Caco-2 (cell line): ENCODE data around the gene TMOD1. TPM values are rescaled to one million over a fixed set of nuclear protein-coding genes. Genes with fewer than 3 reads are reported as not detected.

Experiments
- BruUV-seq: library from RNA; stranded (reverse); fragments of 400-500 nt; replicated peaks from 2 replicates; lab custom pipeline; 2021; lab: Mats Ljungman, UMichigan
- CTCF ChIA-PET: fragments of 300-600 bp; sonication (Branson Sonifier 250); formaldehyde crosslinking; loops from one replicate; lab custom pipeline; 2022; ENCODE audit warnings: antibody characterized with exemption; lab: Charles Lee
- POLR2A ChIA-PET: fragments of 300-600 bp; sonication (Branson Sonifier 250); formaldehyde crosslinking; loops from one replicate; lab custom pipeline; 2022; ENCODE audit warnings: antibody characterized with exemption; lab: Charles Lee
- DNase-seq, 2 experiments: peaks; one replicate each; pipeline versions ENCODE4 v3.0.0 to v3.0.0-alpha.2; 2020 to 2022
- H3K27me3 ChIP-seq: replicated peaks from 2 replicates; pipeline ENCODE4 v1.6.0; 2011; ENCODE audit warnings: low read length; ENCODE audit not compliant: control insufficient read depth, insufficient read depth
- H3K36me3 ChIP-seq: 2 replicates; pipeline ENCODE4 v1.5.1; 2011; ENCODE audit warnings: low read length; ENCODE audit not compliant: control insufficient read depth, insufficient read depth
- H3K4me1 ChIP-seq: fragments of 250-450 bp; sonication (Bioruptor Pico); 2 replicates; pipeline ENCODE4 v1.5.1; 2020; ENCODE audit warnings: mild to moderate bottlenecking
- H3K4me3 ChIP-seq: 2 replicates; pipeline ENCODE4 v1.5.1; 2011; ENCODE audit warnings: low read depth, mild to moderate bottlenecking, control low read depth, low read length
- H3K9me3 ChIP-seq: fragments of 250-450 bp; sonication (Bioruptor Pico); 2 replicates; pipeline ENCODE4 v1.5.1; 2020; ENCODE audit warnings: mild to moderate bottlenecking, moderate library complexity
- H3K27ac Mint-ChIP-seq: one replicate; pipeline ENCODE4 v1.8.0; 2022; ENCODE audit warnings: mixed read lengths; ENCODE audit not compliant: unreplicated experiment
- H3K27me3 Mint-ChIP-seq: one replicate; pipeline ENCODE4 v1.8.0; 2022; ENCODE audit warnings: mixed read lengths; ENCODE audit not compliant: insufficient read depth, unreplicated experiment
- H3K36me3 Mint-ChIP-seq: one replicate; pipeline ENCODE4 v1.8.0; 2022; ENCODE audit warnings: mild to moderate bottlenecking, mixed read lengths; ENCODE audit not compliant: insufficient read depth, unreplicated experiment
- H3K4me1 Mint-ChIP-seq: one replicate; pipeline ENCODE4 v1.8.0; 2022; ENCODE audit warnings: low read depth, mixed read lengths; ENCODE audit not compliant: unreplicated experiment
- H3K4me3 Mint-ChIP-seq: one replicate; pipeline ENCODE4 v1.8.0; 2022; ENCODE audit warnings: mild to moderate bottlenecking, moderate library complexity, mixed read lengths; ENCODE audit not compliant: unreplicated experiment
- H3K9me3 Mint-ChIP-seq: one replicate; pipeline ENCODE4 v1.8.0; 2022; ENCODE audit warnings: mixed read lengths; ENCODE audit not compliant: unreplicated experiment
- CTCF ChIP-seq, 2 experiments: fragments of 200-600 bp in 1 of 2; IDR thresholded peaks; 1 replicate in 1 of 2; 2 replicates in 1 of 2; pipeline versions ENCODE4 v1.5.1 to v1.8.0; 2011 to 2022; ENCODE audit warnings: antibody characterized with exemption in 1 of 2, control low read depth in 1 of 2, inconsistent platforms in 1 of 2, low read depth in 1 of 2, low read length in 1 of 2, mild to moderate bottlenecking in 1 of 2, moderate library complexity in 1 of 2; ENCODE audit not compliant: insufficient read depth in 1 of 2, severe bottlenecking in 1 of 2, unreplicated experiment in 1 of 2
- intact Hi-C: fragments of 100-400 bp; cut with micrococcal nuclease; formaldehyde crosslinking; loops from one replicate; pipeline ENCODE4 v1.10.0; 2022; ENCODE audit not compliant: unreplicated experiment
- total RNA-seq: library from RNA; stranded (reverse); gene quantifications from 2 replicates; pipeline ENCODE4 v1.2.3, GENCODE V29; 2022

The TMOD1 gene
- total RNA-seq, 1 experiment from 2014 or later, result 1.1 TPM

- no TSS peak for BruUV-seq
- Mint-ChIP-seq H3K9me3 (no peaks in the 10 kb centered on the region), H3K27me3 (no peaks in the 10 kb centered on the region), H3K27ac (no peak overlapping the region), H3K4me3 (no peak overlapping the region), H3K4me1 (no peaks in the 10 kb centered on the region), H3K36me3 (no peaks in the 10 kb centered on the region)
- Histone ChIP-seq H3K9me3 (no peaks in the 10 kb centered on the region), H3K27me3 (no peaks in the 10 kb centered on the region), H3K36me3 (no peaks in the 10 kb centered on the region), H3K4me3 (no peak overlapping the region), H3K4me1 (no peaks in the 10 kb centered on the region)
- ChIA-PET CTCF (no interaction called here), POLR2A (no interaction called here)
- intact Hi-C loops, result no loop called here
- no peak for DNase-seq
- TF ChIP-seq CTCF (IDR thresholded peaks at IDR 0.05; ENCODE audit: insufficient read depth in 1 of 2, low read depth in 1 of 2, low read length in 1 of 2, severe bottlenecking in 1 of 2, unreplicated experiment in 1 of 2), result no peak
Observed at GRCh38 chr9:97575673-97576200, 74.3 kb downstream of the TMOD1 start.

- Histone ChIP-seq H3K9me3 (no peaks in the 10 kb centered on the region), H3K27me3 (no peaks in the 10 kb centered on the region), H3K36me3 (no peaks in the 10 kb centered on the region), H3K4me1 (no peaks in the 10 kb centered on the region), H3K4me3 (no peak overlapping the region)
- TF ChIP-seq CTCF (IDR thresholded peaks at IDR 0.05; ENCODE audit: insufficient read depth in 1 of 2, low read depth in 1 of 2, low read length in 1 of 2, severe bottlenecking in 1 of 2, unreplicated experiment in 1 of 2), result no peak
- H3K4me1 Mint-ChIP-seq, result no peaks in the 10 kb centered on the region
- ChIA-PET POLR2A (no interaction called here), CTCF (no interaction called here)
- H3K27me3 Mint-ChIP-seq, result no peaks in the 10 kb centered on the region
- intact Hi-C loops, result no loop called here
- no peak for DNase-seq
- no peaks in the 10 kb centered on the region for H3K36me3 Mint-ChIP-seq
- H3K27ac Mint-ChIP-seq, result no peak overlapping the region
- no TSS peak for BruUV-seq
- no peak overlapping the region for H3K4me3 Mint-ChIP-seq
- no peaks in the 10 kb centered on the region for H3K9me3 Mint-ChIP-seq
Observed at GRCh38 chr9:97577051-97577450, 75.6 kb downstream of the TMOD1 start.

- H3K9me3 ChIP-seq, result no peaks in the 10 kb centered on the region
- POLR2A ChIA-PET, result no interaction called here
Observed at GRCh38 chr9:97578846-97579245, 77.4 kb downstream of the TMOD1 start.

More at GRCh38 chr9:97578846-97579245, 77.4 kb downstream of the TMOD1 start:
- no TSS peak for BruUV-seq
- Mint-ChIP-seq H3K27me3 (no peaks in the 10 kb centered on the region), H3K4me3 (no peak overlapping the region), H3K36me3 (no peaks in the 10 kb centered on the region), H3K4me1 (no peaks in the 10 kb centered on the region), H3K9me3 (no peaks in the 10 kb centered on the region), H3K27ac (no peak overlapping the region)
- H3K36me3 ChIP-seq, result no peaks in the 10 kb centered on the region
- no peak for DNase-seq
- no peaks in the 10 kb centered on the region for H3K4me1 ChIP-seq
- intact Hi-C loops, result no loop called here
- no peak overlapping the region for H3K4me3 ChIP-seq
- no peak for TF ChIP-seq CTCF (IDR thresholded peaks at IDR 0.05; ENCODE audit: insufficient read depth in 1 of 2, low read depth in 1 of 2, low read length in 1 of 2, severe bottlenecking in 1 of 2, unreplicated experiment in 1 of 2)
- CTCF ChIA-PET, result no interaction called here
- H3K27me3 ChIP-seq, result no peaks in the 10 kb centered on the region
